Measurements from ENCODE around the gene CACNA2D2. TPM values are rescaled to one million over a fixed set of nuclear protein-coding genes. Genes with fewer than 3 reads are reported as not detected.

CACNA2D2 gene
- total RNA-seq, 1 experiment from 2014 or later: 0.21 TPM

- in situ Hi-C loops (cut with HindIII; ENCODE audit: low pct_unique_long_range_greater_than_20kb, low sequenced_read_pairs): no loop called here
- no peak for DNase-seq (ENCODE audit: low read depth, low spot score)
Observed at GRCh38 chr3:50322115-50322385, 181.4 kb downstream of the CACNA2D2 start.

DNA sequence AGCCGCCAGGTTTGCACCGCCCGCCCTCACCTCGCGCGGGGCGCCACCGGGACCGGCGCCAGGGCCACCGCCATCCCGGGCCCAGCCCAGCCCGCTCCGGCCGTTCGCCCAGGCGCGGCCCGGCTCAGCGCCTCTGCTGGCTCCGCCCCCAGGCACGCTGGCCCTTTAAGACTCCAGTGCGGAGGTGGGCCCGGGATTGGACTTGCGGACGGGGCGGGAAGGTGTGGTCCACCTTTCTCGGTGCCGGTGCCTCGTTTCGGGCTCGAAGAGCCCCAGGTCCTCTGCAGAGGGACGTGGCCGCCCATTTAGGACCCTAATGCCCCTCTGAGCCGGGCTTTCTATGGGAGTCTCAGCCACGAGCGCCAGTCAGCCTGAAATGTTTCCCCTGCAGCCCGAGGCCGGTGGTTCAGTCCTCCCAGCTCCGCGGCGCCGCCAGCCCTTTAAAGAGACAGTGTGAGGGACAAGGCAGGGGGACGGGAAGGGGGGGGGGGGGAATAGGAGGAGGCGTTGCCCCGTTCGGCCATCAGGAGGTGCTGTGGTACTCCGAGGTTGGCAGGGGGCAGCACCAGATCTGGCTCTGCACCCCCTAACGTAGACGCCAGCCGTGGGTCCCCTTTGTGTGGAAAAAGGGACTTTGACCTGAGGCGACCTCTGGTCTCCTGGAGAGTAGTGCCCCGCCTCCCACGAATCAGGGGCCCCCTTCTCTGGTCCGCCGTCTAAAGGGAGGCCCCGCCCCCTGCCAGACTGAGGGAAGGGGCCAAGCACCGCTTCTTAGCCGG, 181.9 kb downstream of the CACNA2D2 start:
- peak; percentile 89 for DNase-seq (ENCODE audit: low read depth, low spot score)
- in situ Hi-C loops (cut with HindIII; ENCODE audit: low pct_unique_long_range_greater_than_20kb, low sequenced_read_pairs): no loop called here

DNA sequence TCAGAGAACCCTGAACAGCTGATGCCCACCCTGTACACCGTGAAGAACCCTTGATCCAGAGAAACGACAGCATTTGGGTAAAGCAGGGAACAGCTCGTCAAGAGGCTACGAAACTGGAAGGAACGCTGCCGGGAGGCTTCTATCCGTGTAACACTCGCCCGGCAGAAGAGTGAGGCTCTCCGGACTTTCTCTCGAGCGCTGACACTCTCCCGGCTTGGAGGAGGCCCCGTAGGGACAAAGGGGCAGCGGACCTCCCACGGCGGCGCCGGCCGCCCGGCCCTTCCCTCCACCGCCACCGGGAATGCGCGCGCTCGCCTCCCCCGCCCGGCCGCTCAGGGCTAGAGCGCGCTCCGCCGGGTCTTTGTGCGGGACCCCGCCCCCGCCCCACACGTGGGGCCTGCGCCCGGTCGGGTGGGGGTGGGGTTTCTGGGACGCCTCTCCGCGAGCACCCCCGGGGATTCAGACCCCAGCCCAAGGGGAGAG, 182.5 kb downstream of the CACNA2D2 start:
- DNase-seq (ENCODE audit: low read depth, low spot score): peak; percentile 73

GRCh38 chr3:50319894-50320625, 183.4 kb downstream of the CACNA2D2 start:
- in situ Hi-C loops (cut with HindIII; ENCODE audit: low pct_unique_long_range_greater_than_20kb, low sequenced_read_pairs): no loop called here
- no peak for DNase-seq (ENCODE audit: low read depth, low spot score)

More for the DNA sequence above, 182.5 kb downstream of the CACNA2D2 start:
- in situ Hi-C loops (cut with HindIII; ENCODE audit: low pct_unique_long_range_greater_than_20kb, low sequenced_read_pairs): no loop called here

DNA sequence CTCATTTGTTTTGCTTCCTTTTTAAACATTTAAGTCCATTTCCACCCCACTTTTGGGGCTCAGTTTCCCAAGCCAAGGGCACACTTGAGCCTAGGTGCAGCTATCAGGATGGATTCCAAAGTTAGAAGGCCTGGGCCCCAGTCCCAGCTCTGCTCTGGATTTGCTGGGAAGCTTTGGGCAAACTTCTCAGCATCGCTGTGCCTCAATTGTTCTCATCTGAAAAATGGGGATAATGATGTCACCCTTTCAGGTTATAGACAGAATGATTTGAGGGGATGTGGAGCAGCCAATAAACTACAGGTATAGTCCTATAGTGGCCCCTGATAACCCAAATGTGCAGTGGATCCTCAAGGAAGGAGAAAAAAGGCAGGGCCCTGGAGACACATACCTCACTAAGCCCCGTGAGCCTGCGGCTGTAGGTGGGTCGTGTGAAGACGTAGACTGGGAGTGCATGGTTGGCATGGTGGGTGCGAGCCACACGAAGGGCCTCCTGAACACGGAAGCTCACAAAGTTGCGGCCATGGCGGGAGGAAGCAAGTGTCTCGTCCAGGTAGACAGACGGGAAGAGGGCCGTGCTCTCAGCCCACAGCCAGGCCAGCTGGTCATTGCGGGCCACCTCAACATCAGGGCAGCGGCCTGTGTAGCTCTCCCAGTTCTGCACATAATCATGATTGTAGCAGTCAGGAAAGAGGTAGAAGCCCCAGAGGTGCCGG, 184.1 kb downstream of the CACNA2D2 start:
- DNase-seq (ENCODE audit: low read depth, low spot score): no peak
- in situ Hi-C loops (cut with HindIII; ENCODE audit: low pct_unique_long_range_greater_than_20kb, low sequenced_read_pairs): no loop called here

DNA sequence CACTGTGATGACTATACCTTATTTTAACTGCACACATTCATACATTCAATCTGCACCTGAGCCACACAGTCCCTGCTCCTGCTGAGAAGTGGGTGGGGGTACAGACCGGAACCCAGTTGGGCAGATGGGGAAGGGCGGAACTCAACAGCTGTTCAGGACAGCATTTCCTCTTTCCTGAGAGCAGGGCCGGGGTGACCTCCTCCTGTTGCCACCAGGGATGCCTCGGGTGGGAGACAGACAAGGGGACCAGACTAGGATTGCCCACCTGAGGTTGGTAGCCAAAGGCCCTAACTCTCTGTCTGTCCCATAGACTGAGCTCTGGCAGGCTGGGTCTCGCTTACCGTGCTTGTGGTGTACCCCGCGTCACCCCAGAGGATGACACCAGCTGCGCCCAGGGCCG, 184.8 kb downstream of the CACNA2D2 start:
- no peak for DNase-seq (ENCODE audit: low read depth, low spot score)
- in situ Hi-C loops (cut with HindIII; ENCODE audit: low pct_unique_long_range_greater_than_20kb, low sequenced_read_pairs): no loop called here

GRCh38 chr3:50318163-50318562, 185.3 kb downstream of the CACNA2D2 start:
- in situ Hi-C loops (cut with HindIII; ENCODE audit: low pct_unique_long_range_greater_than_20kb, low sequenced_read_pairs): no loop called here
- no peak for DNase-seq (ENCODE audit: low read depth, low spot score)

- in situ Hi-C loops (cut with HindIII; ENCODE audit: low pct_unique_long_range_greater_than_20kb, low sequenced_read_pairs): no loop called here
- no peak for DNase-seq (ENCODE audit: low read depth, low spot score)
Observed at GRCh38 chr3:50317300-50317699, 186.1 kb downstream of the CACNA2D2 start.

DNA sequence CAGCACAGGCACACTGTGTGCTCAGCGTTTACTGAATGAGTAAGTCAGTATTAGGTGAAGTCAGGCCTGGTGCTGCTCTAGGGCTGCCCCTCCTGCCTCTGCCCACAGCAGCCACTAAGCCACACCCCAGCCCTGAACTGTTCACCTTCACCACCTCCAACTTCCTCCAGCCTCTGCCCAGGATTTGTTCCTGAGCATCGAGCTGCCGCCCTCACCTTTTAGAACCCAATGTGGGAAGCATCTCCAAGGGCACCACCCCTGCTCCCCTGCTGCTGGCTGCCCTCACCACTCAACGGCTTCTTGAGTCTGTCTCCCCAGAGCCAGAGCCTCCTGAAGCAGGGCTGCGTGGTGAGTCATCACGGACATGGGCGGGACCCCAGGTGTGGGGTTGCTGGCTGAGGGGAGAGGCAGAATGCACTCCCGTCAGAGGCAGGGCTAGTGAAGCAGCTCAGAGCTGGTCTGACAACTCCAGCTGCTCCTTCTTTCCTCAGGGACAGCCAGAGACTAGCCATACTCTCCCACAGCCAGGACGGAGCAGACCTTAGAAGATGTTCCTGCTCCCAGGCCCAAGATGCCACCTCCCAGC, 186.7 kb downstream of the CACNA2D2 start:
- no peak for DNase-seq (ENCODE audit: low read depth, low spot score)
- in situ Hi-C loops (cut with HindIII; ENCODE audit: low pct_unique_long_range_greater_than_20kb, low sequenced_read_pairs): no loop called here

DNA sequence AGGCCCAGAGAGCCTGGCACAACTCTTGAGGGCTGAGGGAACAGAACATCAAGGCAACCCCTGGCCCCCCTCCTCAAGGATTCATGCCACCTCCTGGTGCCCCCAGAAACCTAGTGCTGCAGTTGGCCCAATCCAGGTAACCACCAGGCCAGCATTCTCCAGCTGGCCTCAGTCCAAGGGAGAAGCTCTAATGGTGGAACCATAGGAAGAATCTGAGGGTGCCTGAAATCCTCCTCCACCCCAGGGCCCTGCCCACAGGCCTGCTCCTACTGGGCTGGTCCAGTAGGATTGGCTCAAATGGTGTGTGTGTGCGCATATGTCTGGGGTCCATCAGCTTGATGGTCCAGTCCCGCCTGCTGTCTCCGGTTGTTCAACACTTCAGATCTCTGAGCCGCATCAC, 188.6 kb downstream of the CACNA2D2 start:
- in situ Hi-C loops (cut with HindIII; ENCODE audit: low pct_unique_long_range_greater_than_20kb, low sequenced_read_pairs): no loop called here
- DNase-seq (ENCODE audit: low read depth, low spot score): no peak

- in situ Hi-C loops (cut with HindIII; ENCODE audit: low pct_unique_long_range_greater_than_20kb, low sequenced_read_pairs): no loop called here
- no peak for DNase-seq (ENCODE audit: low read depth, low spot score)
Observed at GRCh38 chr3:50314342-50314741, 189.1 kb downstream of the CACNA2D2 start.

Small RNAs within 50 kb of the gene (small RNA-seq; reads per million reads assigned to genes)
- 0.54 to 3.1 reads per million in 2 experiments for gene RNA5SP131

Other genes starting within 250 kb of the CACNA2D2 start
- 0.85 and 0.96 TPM in 2 replicates for gene SEMA3B, start 234.5 kb downstream of the CACNA2D2 start, total RNA-seq (2014; rRNA removed; shearing (Covaris generic))
- not detected in 2 replicates for gene LSMEM2, start 224.5 kb downstream of the CACNA2D2 start, total RNA-seq (2014; rRNA removed; shearing (Covaris generic))
- 80.5 and 80.7 TPM in 2 replicates for gene IFRD2, start 211.2 kb downstream of the CACNA2D2 start, total RNA-seq (2014; rRNA removed; shearing (Covaris generic))
- 4.1 and 5.7 TPM in 2 replicates for gene HYAL3, start 204.2 kb downstream of the CACNA2D2 start, total RNA-seq (2014; rRNA removed; shearing (Covaris generic))
- gene NAA80, start 204.2 kb downstream of the CACNA2D2 start, total RNA-seq (2014; rRNA removed; shearing (Covaris generic)): 4.2 and 4.6 TPM in 2 replicates
- gene HYAL1, start 200.1 kb downstream of the CACNA2D2 start, total RNA-seq (2014; rRNA removed; shearing (Covaris generic)): 0.24 and 1.1 TPM in 2 replicates
- 78.5 and 86.4 TPM in 2 replicates for gene HYAL2, start 180.9 kb downstream of the CACNA2D2 start, total RNA-seq (2014; rRNA removed; shearing (Covaris generic))
- gene TUSC2, start 175.4 kb downstream of the CACNA2D2 start, total RNA-seq (2014; rRNA removed; shearing (Covaris generic)): 32.4 and 34.4 TPM in 2 replicates
- gene RASSF1, start 162.8 kb downstream of the CACNA2D2 start, total RNA-seq (2014; rRNA removed; shearing (Covaris generic)): 8.3 and 9.3 TPM in 2 replicates
- gene ZMYND10, start 157.9 kb downstream of the CACNA2D2 start, total RNA-seq (2014; rRNA removed; shearing (Covaris generic)): 0.61 TPM in 1 of 2 replicates, not detected in the other
- gene NPRL2, start 152.9 kb downstream of the CACNA2D2 start, total RNA-seq (2014; rRNA removed; shearing (Covaris generic)): 21.9 and 24.3 TPM in 2 replicates
- gene CYB561D2, start 152.8 kb downstream of the CACNA2D2 start, total RNA-seq (2014; rRNA removed; shearing (Covaris generic)): 31.6 and 42.1 TPM in 2 replicates
- gene TMEM115, start 144.1 kb downstream of the CACNA2D2 start, total RNA-seq (2014; rRNA removed; shearing (Covaris generic)): 40.8 and 45.5 TPM in 2 replicates
- gene C3orf18, start 64.1 kb upstream of the CACNA2D2 start, total RNA-seq (2014; rRNA removed; shearing (Covaris generic)): 4.0 and 4.2 TPM in 2 replicates
- gene HEMK1, start 65.9 kb upstream of the CACNA2D2 start, total RNA-seq (2014; rRNA removed; shearing (Covaris generic)): 17.7 and 18.3 TPM in 2 replicates
- 0.16 and 0.32 TPM in 2 replicates for gene CISH, start 108.1 kb upstream of the CACNA2D2 start, total RNA-seq (2014; rRNA removed; shearing (Covaris generic))
- gene MAPKAPK3, start 113.5 kb upstream of the CACNA2D2 start, total RNA-seq (2014; rRNA removed; shearing (Covaris generic)): 64.8 and 66.5 TPM in 2 replicates
- gene DOCK3, start 171.3 kb upstream of the CACNA2D2 start, total RNA-seq (2014; rRNA removed; shearing (Covaris generic)): 0.11 and 0.26 TPM in 2 replicates